Measurements from ENCODE around the gene CLPSL1.

Gene CLPSL1

DNA sequence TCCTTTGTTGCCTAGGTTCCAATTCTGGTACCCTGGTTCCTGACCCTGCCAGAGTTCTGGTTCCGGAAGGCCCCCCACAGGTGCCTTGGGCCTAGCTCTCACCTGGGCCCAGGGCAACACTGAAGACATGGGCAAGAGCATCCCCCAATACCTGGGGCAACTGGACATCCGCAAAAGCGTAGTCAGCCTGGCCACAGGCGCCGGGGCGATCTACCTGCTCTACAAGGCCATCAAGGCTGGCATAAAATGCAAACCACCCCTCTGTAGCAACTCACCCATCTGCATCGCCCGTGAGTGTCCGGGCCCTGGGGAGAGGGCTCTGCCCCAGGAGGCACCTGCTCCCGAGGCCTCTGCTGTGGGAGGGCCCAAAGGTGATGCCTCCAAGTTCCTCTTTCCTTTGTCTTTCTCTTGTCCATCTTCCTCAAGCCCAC, 43.8 kb upstream of the CLPSL1 start, which contains the start of gene ARMC12:
Gene ARMC12 (plus strand): TSS at position 51 of the 431 bp plus-strand sequence. CDS start 77 bp downstream, at position 128.
- TF ChIP-seq CTCF (IDR thresholded peaks at IDR 0.05; ENCODE audit: borderline replicate concordance, insufficient read depth, low read depth, low read length): no peak
- no peak within 1 kb of the TSS for H3K4me3 ChIP-seq (ENCODE audit: low read depth, low read length)

GRCh38 chr6:35737413-35738211, 43.2 kb upstream of the CLPSL1 start:
- peak; percentile 56 for TF ChIP-seq CTCF (IDR thresholded peaks at IDR 0.05; ENCODE audit: borderline replicate concordance, insufficient read depth, low read depth, low read length)
- no peak overlapping the region for H3K4me3 ChIP-seq (ENCODE audit: low read depth, low read length)

DNA sequence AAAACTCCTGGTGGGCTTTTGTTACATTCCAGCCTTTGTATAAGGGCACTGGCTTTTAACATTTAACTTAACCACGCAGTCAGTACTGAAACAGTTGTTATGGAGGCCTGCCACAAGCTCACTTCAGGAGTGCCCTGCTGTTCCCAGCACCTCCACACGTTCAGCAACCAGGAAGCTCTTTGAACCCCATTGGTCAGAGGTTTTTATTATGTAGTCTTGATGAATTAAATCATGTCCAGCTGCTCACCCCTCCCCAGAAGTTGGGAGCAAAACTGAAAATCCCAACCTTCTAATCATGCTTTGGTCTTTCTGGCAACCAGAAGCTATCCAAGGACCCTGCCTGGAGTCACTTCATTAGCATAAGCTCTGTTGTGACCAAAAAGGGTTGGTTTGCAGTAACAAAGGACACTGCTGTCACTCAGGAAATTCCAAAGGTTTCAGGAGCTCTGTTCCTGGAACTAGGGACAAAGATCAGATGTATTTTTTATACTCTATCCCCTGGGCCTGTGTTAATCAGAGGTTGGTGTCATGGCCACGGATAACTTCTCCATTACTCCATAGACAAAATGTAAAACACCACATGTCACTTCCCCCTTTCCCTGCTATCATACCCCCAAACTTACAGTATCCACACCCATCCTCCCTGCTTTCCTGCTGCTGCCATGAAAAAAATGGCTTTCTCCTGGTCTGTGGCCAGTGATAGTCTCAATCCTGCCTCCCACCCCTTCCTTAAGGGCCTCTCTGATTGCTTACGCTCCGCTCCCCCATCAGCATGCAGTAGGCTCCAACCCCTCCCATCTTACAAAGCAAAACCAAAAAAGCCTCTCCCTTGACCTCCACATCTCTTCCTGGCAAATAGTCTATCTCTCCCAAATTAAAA, 40.9 kb upstream of the CLPSL1 start:
- TF ChIP-seq CTCF (IDR thresholded peaks at IDR 0.05; ENCODE audit: borderline replicate concordance, insufficient read depth, low read depth, low read length): no peak
- no peak overlapping the region for H3K4me3 ChIP-seq (ENCODE audit: low read depth, low read length)

DNA sequence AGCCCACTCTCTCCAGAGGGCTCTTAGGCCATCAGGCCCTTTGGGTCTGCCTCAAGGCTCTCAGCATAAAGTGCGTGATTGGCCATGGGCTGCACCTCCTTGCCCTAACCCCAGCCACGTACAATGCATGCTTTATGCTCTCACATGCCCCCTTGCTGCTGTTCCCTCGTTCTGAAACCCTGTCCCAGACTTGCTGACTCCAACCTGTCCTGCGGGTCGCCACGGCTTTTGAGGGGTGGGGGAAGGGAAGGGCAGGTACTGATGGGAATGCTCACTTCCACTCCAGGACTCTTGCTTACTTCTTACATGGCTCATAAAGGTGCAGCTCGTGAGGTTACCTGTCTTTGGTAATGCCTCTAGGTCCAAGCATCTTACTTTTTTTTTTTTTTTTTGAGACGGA, 38.0 kb upstream of the CLPSL1 start:
- H3K4me3 ChIP-seq (ENCODE audit: low read depth, low read length): no peak overlapping the region
- TF ChIP-seq CTCF (IDR thresholded peaks at IDR 0.05; ENCODE audit: borderline replicate concordance, insufficient read depth, low read depth, low read length): no peak

- no peak overlapping the region for H3K4me3 ChIP-seq (ENCODE audit: low read depth, low read length)
- no peak for TF ChIP-seq CTCF (IDR thresholded peaks at IDR 0.05; ENCODE audit: borderline replicate concordance, insufficient read depth, low read depth, low read length)
These were observed 35.3 kb upstream of the CLPSL1 start for GRCh38 chr6:35745509-35745908.

DNA sequence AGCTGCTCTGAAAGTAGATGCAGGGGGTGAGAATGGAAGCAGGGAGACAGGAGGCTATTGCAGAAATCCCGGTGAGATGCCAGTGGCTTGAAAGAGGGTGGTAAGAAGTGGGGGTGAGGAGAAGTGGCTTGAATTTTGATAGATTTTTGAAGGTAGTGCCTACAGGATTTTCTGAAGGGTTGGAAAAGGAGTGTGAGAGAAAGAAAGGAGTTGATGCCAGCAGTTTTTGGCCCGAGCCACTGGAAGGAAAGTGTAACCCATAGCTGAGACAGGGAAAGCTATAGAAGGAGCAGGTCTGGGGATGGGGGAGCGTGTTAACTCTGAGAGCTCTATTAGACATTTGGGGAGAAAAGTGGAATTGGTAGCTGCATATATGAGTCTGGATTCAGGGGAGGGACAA, 34.3 kb upstream of the CLPSL1 start:
- H3K4me3 ChIP-seq (ENCODE audit: low read depth, low read length): no peak overlapping the region
- TF ChIP-seq CTCF (IDR thresholded peaks at IDR 0.05; ENCODE audit: borderline replicate concordance, insufficient read depth, low read depth, low read length): no peak

All from GM12875 (cell line).